ENCODE results near the gene UPK3BL1. TPM values are rescaled to one million over a fixed set of nuclear protein-coding genes. Genes with fewer than 3 reads are reported as not detected.
"Not testable (repeated sequence)": the region's sequence is repeated elsewhere in the genome, so short reads cannot be mapped to it uniquely, and the experiment has no call there.

UPK3BL1 gene
- total RNA-seq, 1 experiment from 2014 or later, result 12.4 TPM

DNA sequence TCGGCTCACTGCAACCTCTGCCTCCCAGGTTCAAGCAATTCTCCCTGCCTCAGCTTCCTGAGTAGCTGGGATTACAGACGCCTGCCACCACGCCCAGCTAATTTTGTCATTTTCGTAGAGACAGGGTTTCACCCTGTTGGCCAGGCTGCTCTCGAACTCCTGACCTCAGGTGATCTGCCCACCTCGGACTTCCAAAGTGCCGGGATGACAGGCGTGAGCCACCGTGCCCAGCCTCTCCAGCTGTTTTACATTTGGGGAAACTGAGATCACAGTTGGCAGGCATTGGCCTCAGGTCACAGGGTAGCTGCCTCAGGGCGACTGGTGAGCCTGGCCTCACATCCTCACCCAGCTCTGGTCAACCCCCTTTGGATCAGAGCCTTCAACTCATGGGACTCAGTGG is 32.9 kb downstream of the UPK3BL1 start:
- H3K9ac ChIP-seq (ENCODE audit: extremely low read depth, insufficient read length, low read length); H2BK120ac ChIP-seq (ENCODE audit: low read depth, low read length, poor library complexity, severe bottlenecking); H3K9me3 ChIP-seq (ENCODE audit: control insufficient read depth, low read depth, low read length); H3K27me3 ChIP-seq (ENCODE audit: insufficient read depth, low read length); H3K4me2 ChIP-seq (ENCODE audit: insufficient read depth, insufficient read length, low read length); H3K4me1 ChIP-seq (ENCODE audit: insufficient read depth, low read length); H3K27ac Mint-ChIP-seq; H3K4me1 Mint-ChIP-seq; H2BK20ac ChIP-seq (ENCODE audit: low read depth, low read length, poor library complexity, severe bottlenecking); H3K4ac ChIP-seq (ENCODE audit: low read depth, low read length); H3K23me2 ChIP-seq (ENCODE audit: insufficient read length, low read depth, low read length, poor library complexity, severe bottlenecking); H3K27me3 Mint-ChIP-seq (ENCODE audit: low read depth); H4K5ac ChIP-seq (ENCODE audit: insufficient read length, low read depth, low read length); H3K9me3 Mint-ChIP-seq; H3K79me1 ChIP-seq (ENCODE audit: insufficient read depth, low read depth, low read length, poor library complexity, severe bottlenecking); H3K79me2 ChIP-seq (ENCODE audit: insufficient read depth, low read length); H3K18ac ChIP-seq (ENCODE audit: insufficient read length, low read depth, low read length); DNase-seq; H3K23ac ChIP-seq (ENCODE audit: insufficient read length, low read depth, low read length); H2AFZ ChIP-seq (ENCODE audit: low read length); H4K91ac ChIP-seq (ENCODE audit: insufficient read length, low read depth, low read length); H3K14ac ChIP-seq (ENCODE audit: insufficient read depth, low read length); H2BK15ac ChIP-seq (ENCODE audit: low read depth, low read length); H3K36me3 Mint-ChIP-seq (ENCODE audit: insufficient read depth in 1 of 3, low read depth in 3 of 3); H2BK12ac ChIP-seq (ENCODE audit: insufficient read length, low read depth, low read length); H4K20me1 ChIP-seq (ENCODE audit: control insufficient read depth, insufficient read depth, insufficient read length); H3K4me3 Mint-ChIP-seq; H3K56ac ChIP-seq (ENCODE audit: insufficient read length, low read depth, low read length); H4K8ac ChIP-seq (replicated peaks; ENCODE audit: insufficient read length, low read depth, low read length); H3K27ac ChIP-seq (ENCODE audit: insufficient read length, low read depth, low read length); H2BK5ac ChIP-seq (ENCODE audit: insufficient read length, low read length); H3T11ph ChIP-seq (ENCODE audit: low read length); H2AK5ac ChIP-seq (ENCODE audit: insufficient read length, low read length): not testable (repeated sequence)
- no CpG with 5 or more reads among the region's 10 CpGs for WGBS (ENCODE audit: extremely low coverage, insufficient read length, low lambda C conversion rate)

GRCh38 chr7:102606848-102607247 is 35.7 kb downstream of the UPK3BL1 start:
- H2BK15ac ChIP-seq (ENCODE audit: low read depth, low read length); H2AFZ ChIP-seq (ENCODE audit: low read length); H2BK120ac ChIP-seq (ENCODE audit: low read depth, low read length, poor library complexity, severe bottlenecking); H4K8ac ChIP-seq (replicated peaks; ENCODE audit: insufficient read length, low read depth, low read length); H3K23me2 ChIP-seq (ENCODE audit: insufficient read length, low read depth, low read length, poor library complexity, severe bottlenecking); H4K5ac ChIP-seq (ENCODE audit: insufficient read length, low read depth, low read length); H3K4me1 ChIP-seq (ENCODE audit: insufficient read depth, low read length); H4K20me1 ChIP-seq (ENCODE audit: control insufficient read depth, insufficient read depth, insufficient read length); H3T11ph ChIP-seq (ENCODE audit: low read length); H3K14ac ChIP-seq (ENCODE audit: insufficient read depth, low read length); H2BK20ac ChIP-seq (ENCODE audit: low read depth, low read length, poor library complexity, severe bottlenecking); H3K4me3 Mint-ChIP-seq; H3K4me2 ChIP-seq (ENCODE audit: insufficient read depth, insufficient read length, low read length); H3K36me3 Mint-ChIP-seq (ENCODE audit: insufficient read depth in 1 of 3, low read depth in 3 of 3); H3K23ac ChIP-seq (ENCODE audit: insufficient read length, low read depth, low read length); H3K9me3 Mint-ChIP-seq; H2BK5ac ChIP-seq (ENCODE audit: insufficient read length, low read length); H3K79me1 ChIP-seq (ENCODE audit: insufficient read depth, low read depth, low read length, poor library complexity, severe bottlenecking); H3K27me3 Mint-ChIP-seq (ENCODE audit: low read depth); H3K9me3 ChIP-seq (ENCODE audit: control insufficient read depth, low read depth, low read length); H3K27ac ChIP-seq (ENCODE audit: insufficient read length, low read depth, low read length); DNase-seq; H2AK5ac ChIP-seq (ENCODE audit: insufficient read length, low read length); H3K27ac Mint-ChIP-seq; H3K56ac ChIP-seq (ENCODE audit: insufficient read length, low read depth, low read length); H3K4ac ChIP-seq (ENCODE audit: low read depth, low read length); H3K9ac ChIP-seq (ENCODE audit: extremely low read depth, insufficient read length, low read length); H2BK12ac ChIP-seq (ENCODE audit: insufficient read length, low read depth, low read length); H3K79me2 ChIP-seq (ENCODE audit: insufficient read depth, low read length); H3K18ac ChIP-seq (ENCODE audit: insufficient read length, low read depth, low read length); H3K27me3 ChIP-seq (ENCODE audit: insufficient read depth, low read length); H3K4me1 Mint-ChIP-seq; H4K91ac ChIP-seq (ENCODE audit: insufficient read length, low read depth, low read length): not testable (repeated sequence)
- WGBS (ENCODE audit: extremely low coverage, insufficient read length, low lambda C conversion rate), result no CpG with 5 or more reads among the region's 5 CpGs
